Endothelial cell of umbilical vein (primary cell): Measurements from ENCODE around the gene LARP1. TPM values are rescaled to one million over a fixed set of nuclear protein-coding genes. Genes with fewer than 3 reads are reported as not detected.

Experiments
- BruUV-seq: library from RNA; stranded (reverse); fragments of 400-500 nt; replicated peaks from 2 replicates; lab custom pipeline; 2021; lab: Mats Ljungman, UMichigan
- CTCF ChIA-PET: fragments of 300-600, 350-600 bp; sonication (Branson Sonifier 250); formaldehyde crosslinking; loops from one replicate; lab custom pipeline; 2021; ENCODE audit warnings: antibody characterized with exemption, inconsistent platforms; lab: Charles Lee
- POLR2A ChIA-PET: fragments of 300-600, 350-600 bp; sonication (Branson Sonifier 250); formaldehyde crosslinking; loops from one replicate; lab custom pipeline; 2021; ENCODE audit warnings: antibody characterized with exemption, inconsistent platforms; lab: Charles Lee
- DNase-seq: peaks from one replicate; pipeline ENCODE4 v3.0.0-alpha.2; 2011; ENCODE audit warnings: low read depth, low spot score
- FAIRE-seq: peaks from 2 replicates; lab custom pipeline; 2011; peaks lifted over from hg19 to GRCh38; lab: Jason Lieb, UNC
- H2AFZ ChIP-seq: 2 replicates; pipeline ENCODE4 v1.6.0; 2012; ENCODE audit warnings: low read depth, low read length, control low read depth, inconsistent platforms
- H3K27ac ChIP-seq: 2 replicates; pipeline ENCODE4 v1.5.1; 2011; ENCODE audit warnings: low read depth, mild to moderate bottlenecking, control low read depth, low read length, moderate library complexity; ENCODE audit not compliant: insufficient read depth
- H3K27me3 ChIP-seq, 2 experiments: 2 replicates each; pipeline versions ENCODE4 v1.6.0 to v1.6.1; 2011; ENCODE audit warnings: low read length in 2 of 2, mixed read lengths in 1 of 2; ENCODE audit not compliant: control insufficient read depth in 2 of 2, insufficient read depth in 2 of 2
- H3K36me3 ChIP-seq, 2 experiments: 2 replicates in 1 of 2; 3 replicates in 1 of 2; pipeline ENCODE4 v1.5.1; 2011; ENCODE audit warnings: low read length in 2 of 2, mild to moderate bottlenecking in 1 of 2, moderate library complexity in 1 of 2; ENCODE audit not compliant: control insufficient read depth in 2 of 2, insufficient read depth in 2 of 2; ENCODE audit errors: extremely low read depth in 1 of 2
- H3K4me1 ChIP-seq: 3 replicates; pipeline ENCODE4 v1.5.1; 2011; ENCODE audit warnings: mild to moderate bottlenecking, low read length; ENCODE audit not compliant: control insufficient read depth, insufficient read depth; ENCODE audit errors: extremely low read depth
- H3K4me2 ChIP-seq: 2 replicates; pipeline ENCODE4 v1.6.1; 2011; ENCODE audit warnings: low read length, control low read depth, mixed read lengths; ENCODE audit not compliant: insufficient read depth
- H3K4me3 ChIP-seq, 3 experiments: fragments of 200-600 bp in 1 of 3; sonication (generic), shearing (Covaris generic) in 1 of 3; replicated peaks in 1 of 3; 2 replicates each; pipeline ENCODE4 v1.5.1; 2011 to 2016; ENCODE audit warnings: control low read depth in 3 of 3, low read length in 3 of 3, mild to moderate bottlenecking in 2 of 3, inconsistent platforms in 1 of 3, low read depth in 1 of 3, moderate library complexity in 1 of 3; ENCODE audit not compliant: insufficient read depth in 1 of 3
- H3K79me2 ChIP-seq: 2 replicates; pipeline ENCODE4 v1.6.0; 2012; ENCODE audit warnings: low read length, inconsistent platforms; ENCODE audit not compliant: control insufficient read depth, insufficient read depth
- H3K9ac ChIP-seq: replicated peaks from 2 replicates; pipeline ENCODE3; 2011; ENCODE audit warnings: low read length, control low read depth; ENCODE audit not compliant: insufficient read depth; ENCODE audit errors: extremely low read depth
- H3K9me1 ChIP-seq: replicated peaks from 3 replicates; pipeline ENCODE4 v1.6.0; 2011; ENCODE audit warnings: mild to moderate bottlenecking, low read length; ENCODE audit not compliant: control insufficient read depth, insufficient read depth; ENCODE audit errors: extremely low read depth
- H3K9me3 ChIP-seq: replicated peaks from 2 replicates; pipeline ENCODE4 v1.5.1; 2012; ENCODE audit warnings: low read length, inconsistent platforms; ENCODE audit not compliant: control insufficient read depth, insufficient read depth
- H4K20me1 ChIP-seq: replicated peaks from 2 replicates; pipeline ENCODE3; 2011; ENCODE audit warnings: mild to moderate bottlenecking, low read length; ENCODE audit not compliant: control insufficient read depth, insufficient read depth; ENCODE audit errors: extremely low read depth
- GATA2 ChIP-seq: IDR thresholded peaks from 2 replicates; pipeline ENCODE4 v1.7.0; 2011; ENCODE audit warnings: low read depth, mild to moderate bottlenecking, moderate library complexity, mixed read lengths, low read length; ENCODE audit not compliant: insufficient read length, insufficient read depth
- MYC ChIP-seq: IDR thresholded peaks from one replicate; pipeline ENCODE4 v1.6.1; 2011; ENCODE audit warnings: mild to moderate bottlenecking, low read depth, low read length
- POLR2A ChIP-seq: IDR thresholded peaks from 2 replicates; pipeline ENCODE4 v1.6.1; 2012; ENCODE audit warnings: low read depth, mild to moderate bottlenecking, control low read depth, low read length
- dilution Hi-C: fragments of 300-500 bp; cut with MboI; formaldehyde crosslinking; loops from one replicate; pipeline ENCODE4 v1.15.0; 2019; ENCODE audit warnings: low sequenced_read_pairs; ENCODE audit not compliant: extremely low pct_ligation_motif_present
- intact Hi-C: fragments of 100-400 bp; cut with micrococcal nuclease; formaldehyde crosslinking; loops from one replicate; pipeline ENCODE4 v1.10.0; 2022
- polyA plus RNA-seq, 4 experiments: library from polyadenylated mRNA; depleted of rRNA in 3 of 4; stranded (reverse) in 3 of 4; unstranded in 1 of 4; fragments of >200 nt; gene quantifications; 2 replicates each; pipeline versions ENCODE4 v1.2.1 to v1.2.3, GENCODE V29; 2011 to 2012; ENCODE audit warnings: missing spikeins in 1 of 4
- total RNA-seq: library from RNA; stranded (reverse); gene quantifications from 2 replicates; pipeline ENCODE4 v1.2.3, GENCODE V29; 2021
- TF ChIP-seq, protein P1 (sequence below), 2 donors: IDR thresholded peaks; 1 replicate in 1 of 2; 2 replicates in 1 of 2; pipeline ENCODE4 v1.5.1; 2011; ENCODE audit warnings: low read length in 2 of 2, mild to moderate bottlenecking in 2 of 2, moderate library complexity in 2 of 2, control low read depth in 1 of 2, inconsistent platforms in 1 of 2, low read depth in 1 of 2; ENCODE audit not compliant: insufficient read depth in 1 of 2; ENCODE audit errors: extremely low read depth in 1 of 2
- TF ChIP-seq, protein P2 (sequence below): IDR thresholded peaks from 2 replicates; pipeline ENCODE4 v1.6.1; 2011; ENCODE audit not compliant: insufficient read depth, insufficient read length

Gene LARP1
- total and polyA plus RNA-seq, 2 donors (not counting 3 experiments of a cell fraction or from before 2014, with no cell fraction given), result 70.4 to 252 TPM

DNA sequence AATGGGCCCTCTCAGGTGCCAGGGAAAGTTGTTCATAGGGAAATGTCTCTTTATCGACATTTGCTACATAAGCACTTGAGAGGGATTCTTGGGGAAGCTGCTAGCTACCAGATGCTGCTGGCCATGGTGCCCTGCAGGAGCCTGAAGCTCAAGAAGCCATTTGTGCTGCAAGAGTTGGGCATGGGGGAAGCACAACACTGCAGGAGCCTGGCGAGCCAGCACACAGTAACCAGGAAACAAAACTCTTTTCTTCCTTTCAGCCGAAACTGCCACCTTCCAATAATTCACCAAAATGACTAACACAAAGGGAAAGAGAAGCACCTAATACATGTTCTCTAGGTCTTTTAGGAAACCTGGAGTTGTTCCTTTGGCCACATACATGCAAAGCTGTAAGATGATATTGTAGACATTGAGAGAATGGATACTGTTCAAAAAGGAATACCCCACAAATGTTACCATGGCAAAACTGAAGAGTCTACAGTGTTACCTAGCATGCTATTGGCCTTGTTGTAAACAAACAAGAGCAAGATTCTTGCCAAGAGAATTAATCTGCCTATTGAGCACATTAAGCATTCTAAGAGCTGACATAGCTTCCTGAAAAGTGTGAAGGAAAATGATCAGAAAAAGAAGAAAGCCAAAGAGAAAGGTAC is 26.1 kb upstream of the LARP1 start:
- no peaks in the 10 kb centered on the region for H3K79me2 ChIP-seq
- no TSS peak for BruUV-seq
- FAIRE-seq, result no peak
- no peaks in the 10 kb centered on the region for H4K20me1 ChIP-seq
- H3K4me3 ChIP-seq, result no peak overlapping the region
- H3K9me1 ChIP-seq, result no peaks in the 10 kb centered on the region
- ChIA-PET CTCF (interaction anchor here (1.5 kb wide), 1 partner anchor 15 kb away, joined by 3 read pairs; no protein-coding TSS in a partner anchor), POLR2A (no interaction called here)
- no peaks in the 10 kb centered on the region for H3K9me3 ChIP-seq
- H2AFZ ChIP-seq, result no peak overlapping the region
- H3K27ac ChIP-seq, result no peak overlapping the region
- no peaks in the 10 kb centered on the region for H3K36me3 ChIP-seq
- TF ChIP-seq, protein P1, sequence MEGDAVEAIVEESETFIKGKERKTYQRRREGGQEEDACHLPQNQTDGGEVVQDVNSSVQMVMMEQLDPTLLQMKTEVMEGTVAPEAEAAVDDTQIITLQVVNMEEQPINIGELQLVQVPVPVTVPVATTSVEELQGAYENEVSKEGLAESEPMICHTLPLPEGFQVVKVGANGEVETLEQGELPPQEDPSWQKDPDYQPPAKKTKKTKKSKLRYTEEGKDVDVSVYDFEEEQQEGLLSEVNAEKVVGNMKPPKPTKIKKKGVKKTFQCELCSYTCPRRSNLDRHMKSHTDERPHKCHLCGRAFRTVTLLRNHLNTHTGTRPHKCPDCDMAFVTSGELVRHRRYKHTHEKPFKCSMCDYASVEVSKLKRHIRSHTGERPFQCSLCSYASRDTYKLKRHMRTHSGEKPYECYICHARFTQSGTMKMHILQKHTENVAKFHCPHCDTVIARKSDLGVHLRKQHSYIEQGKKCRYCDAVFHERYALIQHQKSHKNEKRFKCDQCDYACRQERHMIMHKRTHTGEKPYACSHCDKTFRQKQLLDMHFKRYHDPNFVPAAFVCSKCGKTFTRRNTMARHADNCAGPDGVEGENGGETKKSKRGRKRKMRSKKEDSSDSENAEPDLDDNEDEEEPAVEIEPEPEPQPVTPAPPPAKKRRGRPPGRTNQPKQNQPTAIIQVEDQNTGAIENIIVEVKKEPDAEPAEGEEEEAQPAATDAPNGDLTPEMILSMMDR (IDR thresholded peaks at IDR 0.05; ENCODE audit: extremely low read depth in 1 of 2, insufficient read depth in 1 of 2, low read depth in 1 of 2, low read length in 2 of 2), result no peak
- TF ChIP-seq MYC (no peak), POLR2A (no peak), GATA2 (no peak)
- TF ChIP-seq, protein P2, sequence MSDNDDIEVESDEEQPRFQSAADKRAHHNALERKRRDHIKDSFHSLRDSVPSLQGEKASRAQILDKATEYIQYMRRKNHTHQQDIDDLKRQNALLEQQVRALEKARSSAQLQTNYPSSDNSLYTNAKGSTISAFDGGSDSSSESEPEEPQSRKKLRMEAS, result no peak
- intact Hi-C loops (no loop called here), dilution Hi-C loops (no loop called here)
- DNase-seq, result no peak
- H3K4me2 ChIP-seq, result no peak overlapping the region
- no peaks in the 10 kb centered on the region for H3K4me1 ChIP-seq
- H3K9ac ChIP-seq, result no peak overlapping the region
- H3K27me3 ChIP-seq, result peaks cover 0 to 3% of the 10 kb centered on the region in 2 experiments
